Hepatocyte (in vitro differentiated cells): ENCODE data around the gene DNM3.

ENCODE experiments used
- EZH2 ChIP-seq: fragments of 200-600 bp; sonication (generic); IDR thresholded peaks from 2 replicates; pipeline ENCODE4 v1.6.1; 2016; ENCODE audit warnings: antibody characterized with exemption, mild to moderate bottlenecking, borderline replicate concordance
- EZH2phosphoT487 ChIP-seq: fragments of 200-600 bp; sonication (generic); IDR thresholded peaks from one replicate; pipeline ENCODE4 v1.6.1; 2018; ENCODE audit warnings: antibody characterized with exemption, mild to moderate bottlenecking, low read depth, moderate library complexity; ENCODE audit not compliant: unreplicated experiment, severe bottlenecking
- TF ChIP-seq, protein P1 (sequence below): fragments of 200-600 bp; sonication (generic); IDR thresholded peaks from 2 replicates; pipeline ENCODE4 v1.5.1; 2016; ENCODE audit warnings: antibody characterized with exemption, mild to moderate bottlenecking; ENCODE audit not compliant: poor library complexity

GRCh38 chr1:171793636-171794035, 47.7 kb upstream of the DNM3 start:
- TF ChIP-seq, protein P1, sequence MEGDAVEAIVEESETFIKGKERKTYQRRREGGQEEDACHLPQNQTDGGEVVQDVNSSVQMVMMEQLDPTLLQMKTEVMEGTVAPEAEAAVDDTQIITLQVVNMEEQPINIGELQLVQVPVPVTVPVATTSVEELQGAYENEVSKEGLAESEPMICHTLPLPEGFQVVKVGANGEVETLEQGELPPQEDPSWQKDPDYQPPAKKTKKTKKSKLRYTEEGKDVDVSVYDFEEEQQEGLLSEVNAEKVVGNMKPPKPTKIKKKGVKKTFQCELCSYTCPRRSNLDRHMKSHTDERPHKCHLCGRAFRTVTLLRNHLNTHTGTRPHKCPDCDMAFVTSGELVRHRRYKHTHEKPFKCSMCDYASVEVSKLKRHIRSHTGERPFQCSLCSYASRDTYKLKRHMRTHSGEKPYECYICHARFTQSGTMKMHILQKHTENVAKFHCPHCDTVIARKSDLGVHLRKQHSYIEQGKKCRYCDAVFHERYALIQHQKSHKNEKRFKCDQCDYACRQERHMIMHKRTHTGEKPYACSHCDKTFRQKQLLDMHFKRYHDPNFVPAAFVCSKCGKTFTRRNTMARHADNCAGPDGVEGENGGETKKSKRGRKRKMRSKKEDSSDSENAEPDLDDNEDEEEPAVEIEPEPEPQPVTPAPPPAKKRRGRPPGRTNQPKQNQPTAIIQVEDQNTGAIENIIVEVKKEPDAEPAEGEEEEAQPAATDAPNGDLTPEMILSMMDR: no peak
- TF ChIP-seq EZH2: no peak
- TF ChIP-seq EZH2phosphoT487: no peak
